Retinal pigment epithelial cell (primary cell): Measurements from ENCODE around the gene ZNF133.
"Not testable (repeated sequence)": the region's sequence is repeated elsewhere in the genome, so short reads cannot be mapped to it uniquely, and the experiment has no call there.

ENCODE experiments used
- DNase-seq: peaks from one replicate; pipeline ENCODE4 v3.0.0-alpha.2; 2010; ENCODE audit warnings: low read depth
- H3K4me3 ChIP-seq: 2 replicates; pipeline ENCODE4 v1.5.1; 2011; ENCODE audit warnings: mild to moderate bottlenecking, low read length, control low read depth, moderate library complexity
- CTCF ChIP-seq: conservative IDR thresholded peaks from 2 replicates; pipeline ENCODE4 v1.5.1; 2011; ENCODE audit warnings: low read depth, low read length, control low read depth, inconsistent platforms

ZNF133 gene

DNA sequence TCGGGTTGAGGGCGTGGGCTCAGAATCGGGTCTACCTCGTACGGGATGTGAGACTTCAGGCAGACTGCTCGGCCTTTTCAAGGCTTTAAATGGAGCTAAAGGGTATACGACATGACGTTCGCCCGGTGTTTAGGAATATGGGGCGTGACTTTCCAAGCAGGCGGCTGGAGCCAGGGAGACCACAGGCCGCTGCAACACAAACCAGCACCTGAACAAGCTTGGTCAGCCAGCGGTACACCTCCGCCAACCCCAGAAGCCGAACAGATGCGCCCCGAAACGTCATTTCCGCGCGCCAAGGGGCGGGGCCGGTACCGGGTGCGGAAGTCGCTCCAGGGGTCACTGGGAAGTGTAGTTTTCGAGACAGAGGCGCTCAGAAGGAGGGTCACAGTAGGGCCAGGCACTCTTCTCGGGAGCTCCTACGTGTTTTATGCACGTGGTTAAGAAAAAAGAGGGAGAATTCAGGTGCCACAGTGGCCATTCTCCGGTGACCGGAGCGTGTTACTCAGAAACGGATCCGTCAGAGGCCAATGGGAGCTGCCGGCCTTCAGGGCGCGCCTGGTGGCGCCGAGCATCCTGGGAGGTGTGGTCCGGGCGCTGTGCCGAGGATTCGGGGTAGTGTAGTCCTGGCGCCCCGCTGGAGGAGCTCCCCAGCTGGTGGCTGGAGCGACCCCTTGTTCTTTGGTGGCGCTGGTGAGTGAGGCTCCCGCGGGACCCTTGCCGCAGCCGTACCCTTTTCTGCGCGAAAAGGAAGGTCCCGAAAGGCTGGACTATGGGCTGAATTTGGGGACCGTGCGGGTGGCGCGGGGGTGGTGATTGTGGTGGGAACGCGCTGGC, at the start of gene ZNF133:
ZNF133 (plus strand) TSS at position 613 of the 834 bp plus-strand sequence. CDS start 17,160 bp downstream, outside the sequence.
- TF ChIP-seq CTCF, result peak; percentile 12
- peak within 1 kb of the TSS; percentile 97 for H3K4me3 ChIP-seq
- DNase-seq, result peak; percentile 79

DNA sequence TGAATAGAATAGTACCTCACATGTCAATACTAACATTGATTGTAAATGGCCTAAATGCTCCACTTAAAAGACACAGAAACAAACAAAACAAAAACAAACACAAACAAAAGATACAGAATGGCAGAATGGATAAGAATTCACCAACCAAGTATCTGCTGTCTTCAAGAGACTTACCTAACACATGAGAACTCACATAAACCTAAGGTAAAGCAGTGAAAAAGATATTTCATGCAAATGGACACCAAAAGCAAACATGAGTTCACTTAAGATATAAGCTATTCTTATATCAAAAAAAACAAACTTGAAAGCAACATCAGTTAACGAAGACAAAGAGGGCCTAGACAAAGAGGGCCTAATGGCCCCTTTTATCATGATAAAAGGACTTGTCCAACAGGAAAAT, 47.3 kb upstream of the ZNF133 start:
- no peak overlapping the region for H3K4me3 ChIP-seq
- TF ChIP-seq CTCF, result no peak
- no peak for DNase-seq

- no peak for DNase-seq
- TF ChIP-seq CTCF, result no peak
- no peak overlapping the region for H3K4me3 ChIP-seq
Measured at GRCh38 chr20:18243802-18244201, 44.5 kb upstream of the ZNF133 start.

GRCh38 chr20:18248545-18248944, 39.8 kb upstream of the ZNF133 start:
- H3K4me3 ChIP-seq, result not testable (repeated sequence)

DNA sequence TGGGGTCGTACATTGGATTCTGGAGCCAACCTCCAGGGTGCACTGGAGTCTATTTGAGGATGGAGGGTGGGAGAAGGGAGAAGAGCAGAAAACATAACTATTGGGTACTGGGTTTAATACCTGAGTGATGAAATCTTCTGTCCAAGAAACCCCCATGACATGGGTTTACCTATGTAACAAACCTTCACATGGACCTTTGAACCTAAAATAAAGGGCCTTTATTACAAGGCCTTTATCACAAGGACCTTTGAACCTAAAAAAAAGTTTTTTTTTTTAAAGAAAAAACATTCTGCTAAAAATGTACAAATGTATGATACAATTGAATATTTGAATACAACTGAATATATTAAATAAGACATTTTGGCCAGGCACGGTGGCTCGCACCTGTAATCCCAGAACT, 38.1 kb upstream of the ZNF133 start:
- no peak for DNase-seq
- no peak overlapping the region for H3K4me3 ChIP-seq
- no peak for TF ChIP-seq CTCF

More at GRCh38 chr20:18248545-18248944, 39.8 kb upstream of the ZNF133 start:
- DNase-seq, result not testable (repeated sequence)

DNA sequence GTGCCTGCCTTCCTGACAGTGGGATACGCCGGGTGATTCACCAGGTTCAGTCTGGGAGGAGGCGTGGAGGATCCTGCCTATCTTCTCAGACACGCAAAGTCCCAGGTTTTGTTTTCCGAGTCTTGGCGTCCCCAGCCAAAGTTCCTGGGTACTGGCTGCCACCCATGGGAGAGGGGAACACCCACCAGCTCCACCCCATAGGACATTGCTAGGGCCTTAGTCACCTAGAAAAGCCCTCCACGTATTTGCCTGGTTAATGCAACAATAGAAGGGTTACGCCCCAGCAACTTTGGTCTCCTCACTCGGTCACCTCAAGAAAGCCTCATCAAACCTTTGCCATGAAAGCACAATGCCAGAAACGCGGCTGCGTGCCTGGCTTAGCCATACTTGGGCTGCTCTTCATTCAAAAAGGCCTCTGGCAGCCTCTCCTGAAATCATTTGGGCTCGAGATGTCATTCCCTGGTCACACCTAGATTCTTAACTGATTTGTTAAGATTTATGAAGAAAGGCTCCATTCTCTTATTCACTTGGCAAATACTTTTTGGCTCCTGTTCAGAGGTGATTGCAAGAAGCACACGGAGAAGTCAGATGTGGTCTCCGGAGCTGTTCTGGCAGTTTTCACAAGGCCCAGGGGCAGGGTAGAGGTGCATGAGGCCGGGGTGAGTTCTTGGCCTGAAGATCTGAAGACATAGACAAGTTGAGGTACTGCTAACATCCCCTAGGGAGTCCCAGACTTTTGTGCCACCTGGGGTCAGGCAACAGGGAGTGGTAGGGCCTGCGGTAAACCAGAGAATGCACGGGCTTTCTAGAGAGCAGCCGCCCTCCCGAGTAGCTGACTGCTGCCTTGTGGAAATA, 35.5 kb upstream of the ZNF133 start:
- no peak overlapping the region for H3K4me3 ChIP-seq
- peak; percentile 11 for DNase-seq
- no peak for TF ChIP-seq CTCF

GRCh38 chr20:18254615-18255014, 33.7 kb upstream of the ZNF133 start:
- DNase-seq, result no peak
- H3K4me3 ChIP-seq, result no peak overlapping the region
- TF ChIP-seq CTCF, result no peak
